Stomach (tissue), 9 donors: ENCODE measurements around the gene MOGAT2. TPM values are rescaled to one million over a fixed set of nuclear protein-coding genes. Genes with fewer than 3 reads are reported as not detected.
"Not testable (repeated sequence)": the region's sequence is repeated elsewhere in the genome, so short reads cannot be mapped to it uniquely, and the experiment has no call there.

Source experiments
- DNase-seq, 2 donors: peaks; one replicate each; pipeline versions ENCODE4 v3.0.0 to v3.0.0-alpha.2; 2013 to 2019
- H3K27ac ChIP-seq, 5 donors: fragments of 200-600 bp in 4 of 5; sonication (generic) in 4 of 5; one replicate each; pipeline ENCODE4 v1.5.1; 2013 to 2019; ENCODE audit warnings: mild to moderate bottlenecking in 1 of 5, moderate library complexity in 1 of 5
- H3K27me3 ChIP-seq, 3 donors: fragments of 200-600 bp; sonication (generic); one replicate each; pipeline ENCODE4 v1.5.1; 2017 to 2019; ENCODE audit warnings: mixed run types in 1 of 3
- H3K36me3 ChIP-seq, 4 donors: fragments of 200-600 bp; sonication (generic); 1 replicate in 3 of 4; 2 replicates in 1 of 4; pipeline ENCODE4 v1.5.1; 2016 to 2019
- H3K4me1 ChIP-seq, 4 donors: fragments of 200-600 bp; sonication (generic); one replicate each; pipeline ENCODE4 v1.5.1; 2016 to 2019
- H3K4me3 ChIP-seq, 4 donors: fragments of 200-600 bp; sonication (generic) in 3 of 4; one replicate each; pipeline ENCODE4 v1.5.1; 2016 to 2019; ENCODE audit warnings: mild to moderate bottlenecking in 1 of 4
- H3K9me3 ChIP-seq, 4 donors: fragments of 200-600 bp; sonication (generic); one replicate each; pipeline ENCODE4 v1.5.1; 2016 to 2019
- CTCF ChIP-seq, 7 experiments: fragments of 450-650 bp in 4 of 7; fragments of 200-600 bp in 3 of 7; sonication (generic) in 3 of 7; IDR thresholded peaks; one replicate each; pipeline ENCODE4 v1.5.1; 2016 to 2019; ENCODE audit warnings: antibody characterized with exemption in 7 of 7, control low read depth in 2 of 7, mild to moderate bottlenecking in 1 of 7
- EP300 ChIP-seq: sonication (generic); formaldehyde crosslinking; IDR thresholded peaks from one replicate; pipeline ENCODE4 v1.6.1; 2017; ENCODE audit warnings: antibody characterized with exemption
- POLR2A ChIP-seq, 4 donors: fragments of 450-650 bp; IDR thresholded peaks; one replicate each; pipeline ENCODE4 v1.6.1; 2016; ENCODE audit warnings: antibody characterized with exemption in 4 of 4, control low read depth in 2 of 4, mild to moderate bottlenecking in 1 of 4, moderate library complexity in 1 of 4
- POLR2AphosphoS5 ChIP-seq, 3 donors: sonication (generic); formaldehyde crosslinking; IDR thresholded peaks; one replicate each; pipeline ENCODE4 v1.6.1; 2016; ENCODE audit warnings: antibody characterized with exemption in 3 of 3
- WGBS, 5 donors: extraction: QIAGEN DNeasy Blood & Tissue Kit in 3 of 5; methylation state at CpG; one replicate each; pipeline versions ENCODE4 v1.1.5 to v1.1.7; 2013 to 2018; 5-methylcytosine and 5-hydroxymethylcytosine counted together
- intact Hi-C: fragments of 100-400 bp; cut with DNase I; formaldehyde crosslinking; loops from one replicate; pipeline ENCODE4 v1.15.1; 2023; ENCODE audit warnings: low total_unique reads
- polyA plus RNA-seq, 3 donors: library from polyadenylated mRNA; stranded (reverse); fragments of 200-250 nt; gene quantifications; one replicate each; pipeline ENCODE4 v1.2.3, GENCODE V29; 2013
- total RNA-seq, 5 donors: library from RNA; depleted of rRNA; stranded (reverse); fragments of >200 nt; gene quantifications; one replicate each; pipeline versions ENCODE4 v1.1.0 to v1.2.3, GENCODE V29; 2014 to 2016
- donor health status: healthy with polysubstance abuse.
- donor health status: Bipolar disorder and iron deficiency.
- donor health status: healthy.

MOGAT2 gene
- total and polyA plus RNA-seq, 8 donors: 0.62 to 51.9 (median 1.3) TPM; not detected in 3

- Histone ChIP-seq H3K4me3 (no peak overlapping the region), H3K27me3 (no peaks in the 10 kb centered on the region), H3K4me1 (peaks cover 5 to 22% (median 12%) of the 10 kb centered on the region in 4 donors), H3K9me3 (no peaks in the 10 kb centered on the region), H3K36me3 (no peaks in the 10 kb centered on the region), H3K27ac (peak overlapping the region in 4 of 5 donors; percentile 36 to 79 (median 69))
- peak; percentile 50 to 90 for DNase-seq
- intact Hi-C loops: no loop called here
- 39 to 73% (median 48%) methylated on average over 5 of the region's 5 CpGs for WGBS, 5 donors
- TF ChIP-seq POLR2AphosphoS5 (IDR thresholded peaks at IDR 0.05) (peak in 1 of 3 donors; percentile 15), EP300 (no peak), CTCF (IDR thresholded peaks at IDR 0.05) (no peak), POLR2A (IDR thresholded peaks at IDR 0.05) (no peak)
Measured at GRCh38 chr11:75734491-75735180, 17.0 kb downstream of the MOGAT2 start.

GRCh38 chr11:75735181-75735845 lies 17.7 kb downstream of the MOGAT2 start:
- H3K4me1 ChIP-seq: peaks cover 5 to 22% (median 12%) of the 10 kb centered on the region in 4 donors
- TF ChIP-seq CTCF (IDR thresholded peaks at IDR 0.05): no peak
- TF ChIP-seq EP300: no peak
- TF ChIP-seq POLR2AphosphoS5 (IDR thresholded peaks at IDR 0.05): no peak
- no peak for TF ChIP-seq POLR2A (IDR thresholded peaks at IDR 0.05)
- no peak for DNase-seq
- no peaks in the 10 kb centered on the region for H3K36me3 ChIP-seq
- H3K27me3 ChIP-seq: no peaks in the 10 kb centered on the region
- H3K4me3 ChIP-seq: no peak overlapping the region
- H3K9me3 ChIP-seq: no peaks in the 10 kb centered on the region
- intact Hi-C loops: no loop called here
- WGBS, 5 donors: 92 to 100% (median 96%) methylated on average over 3 to 4 of the region's 4 CpGs
- peak overlapping the region in 4 of 5 donors; percentile 4 to 70 (median 52) for H3K27ac ChIP-seq

- Histone ChIP-seq H3K27ac (no peak overlapping the region), H3K9me3 (no peaks in the 10 kb centered on the region), H3K4me3 (no peak overlapping the region), H3K4me1 (peaks cover 5 to 22% (median 12%) of the 10 kb centered on the region in 4 donors), H3K27me3 (no peaks in the 10 kb centered on the region), H3K36me3 (no peaks in the 10 kb centered on the region)
- TF ChIP-seq EP300 (no peak), POLR2AphosphoS5 (IDR thresholded peaks at IDR 0.05) (no peak), CTCF (IDR thresholded peaks at IDR 0.05) (no peak), POLR2A (IDR thresholded peaks at IDR 0.05) (no peak)
- WGBS, 5 donors: 88 to 99% (median 96%) methylated on average over 6 of the region's 6 CpGs
- intact Hi-C loops: no loop called here
- DNase-seq: no peak
Measured at GRCh38 chr11:75737314-75737713, 19.7 kb downstream of the MOGAT2 start.

- no peak overlapping the region for H3K4me3 ChIP-seq
- no peak for DNase-seq
- no peak for TF ChIP-seq CTCF (IDR thresholded peaks at IDR 0.05)
- TF ChIP-seq POLR2A (IDR thresholded peaks at IDR 0.05): no peak
- TF ChIP-seq EP300: no peak
- no peak for TF ChIP-seq POLR2AphosphoS5 (IDR thresholded peaks at IDR 0.05)
- intact Hi-C loops: no loop called here
- H3K27ac ChIP-seq: no peak overlapping the region
- H3K4me1 ChIP-seq: no peaks in the 10 kb centered on the region
- no peaks in the 10 kb centered on the region for H3K36me3 ChIP-seq
- H3K27me3 ChIP-seq: no peaks in the 10 kb centered on the region
- WGBS, 5 donors: 89 to 100% (median 94%) methylated on average over 1 of the region's 1 CpG
- H3K9me3 ChIP-seq: no peaks in the 10 kb centered on the region
Measured at GRCh38 chr11:75740681-75741080, 23.0 kb downstream of the MOGAT2 start.

GRCh38 chr11:75743159-75743558 lies 25.5 kb downstream of the MOGAT2 start:
- not testable (repeated sequence) for H3K27ac ChIP-seq

More at GRCh38 chr11:75743159-75743558, 25.5 kb downstream of the MOGAT2 start:
- H3K9me3 ChIP-seq, H3K27me3 ChIP-seq, H3K4me1 ChIP-seq, H3K4me3 ChIP-seq, H3K36me3 ChIP-seq, intact Hi-C loops, DNase-seq: not testable (repeated sequence)
- WGBS, 5 donors: 93 to 97% (median 94%) methylated on average over 4 of the region's 4 CpGs
